ENCODE measurements around the gene RPL29.

GRCh38 chr3:51960386-51960785, 35.3 kb downstream of the RPL29 start:
- no peak for TF ChIP-seq OSR1 (CRISPR knock-in tag; IDR thresholded peaks at IDR 0.05)
- TF ChIP-seq RARB (CRISPR knock-in tag; IDR thresholded peaks at IDR 0.05), result no peak
- TF ChIP-seq TSHZ2 (CRISPR knock-in tag; IDR thresholded peaks at IDR 0.05), result no peak
- no peak for TF ChIP-seq ZFP3 (CRISPR knock-in tag; IDR thresholded peaks at IDR 0.05)
- TF ChIP-seq ESRRG (CRISPR knock-in tag; IDR thresholded peaks at IDR 0.05), result no peak
- no peak for TF ChIP-seq ZFP30 (CRISPR knock-in tag; IDR thresholded peaks at IDR 0.05)
